ENCODE measurements around the gene GNG12. TPM values are rescaled to one million over a fixed set of nuclear protein-coding genes. Genes with fewer than 3 reads are reported as not detected.

GNG12 gene
- polyA plus RNA-seq, 4 donors: 98.5 to 138 (median 128) TPM

- DNase-seq (ENCODE audit: low read depth in 4 of 4, low spot score in 3 of 4): no peak
These were observed 73.6 kb downstream of the GNG12 start for GRCh38 chr1:67759692-67760029.

GRCh38 chr1:67759066-67759465, 74.2 kb downstream of the GNG12 start:
- no peak for DNase-seq (ENCODE audit: low read depth in 4 of 4, low spot score in 3 of 4)

- DNase-seq (ENCODE audit: low read depth in 4 of 4, low spot score in 3 of 4): no peak
These were observed 77.6 kb downstream of the GNG12 start for GRCh38 chr1:67755619-67756018.

- DNase-seq (ENCODE audit: low read depth in 4 of 4, low spot score in 3 of 4): no peak
These were observed 78.1 kb downstream of the GNG12 start for GRCh38 chr1:67755160-67755559.

- DNase-seq (ENCODE audit: low read depth in 4 of 4, low spot score in 3 of 4): no peak
These were observed 78.7 kb downstream of the GNG12 start for GRCh38 chr1:67754526-67754920.

- DNase-seq (ENCODE audit: low read depth in 4 of 4, low spot score in 3 of 4): no peak
These were observed 79.3 kb downstream of the GNG12 start for GRCh38 chr1:67753776-67754525.

GRCh38 chr1:67752306-67752705, 81.0 kb downstream of the GNG12 start:
- no peak for DNase-seq (ENCODE audit: low read depth in 4 of 4, low spot score in 3 of 4)

GRCh38 chr1:67750691-67751054, 82.6 kb downstream of the GNG12 start:
- no peak for DNase-seq (ENCODE audit: low read depth in 4 of 4, low spot score in 3 of 4)

- DNase-seq (ENCODE audit: low read depth in 4 of 4, low spot score in 3 of 4): no peak
These were observed 83.2 kb downstream of the GNG12 start for GRCh38 chr1:67749844-67750690.

GRCh38 chr1:67749263-67749843, 83.9 kb downstream of the GNG12 start:
- no peak for DNase-seq (ENCODE audit: low read depth in 4 of 4, low spot score in 3 of 4)

GRCh38 chr1:67748630-67749029, 84.6 kb downstream of the GNG12 start:
- no peak for DNase-seq (ENCODE audit: low read depth in 4 of 4, low spot score in 3 of 4)

- no peak for DNase-seq (ENCODE audit: low read depth in 4 of 4, low spot score in 3 of 4)
These were observed 85.4 kb downstream of the GNG12 start for GRCh38 chr1:67747671-67748546.

GRCh38 chr1:67745875-67746698, 87.2 kb downstream of the GNG12 start:
- no peak for DNase-seq (ENCODE audit: low read depth in 4 of 4, low spot score in 3 of 4)

GRCh38 chr1:67743072-67743725, 90.1 kb downstream of the GNG12 start:
- DNase-seq (ENCODE audit: low read depth in 4 of 4, low spot score in 3 of 4): no peak

GRCh38 chr1:67741736-67742135, 91.5 kb downstream of the GNG12 start:
- DNase-seq (ENCODE audit: low read depth in 4 of 4, low spot score in 3 of 4): no peak

GRCh38 chr1:67741121-67741520, 92.1 kb downstream of the GNG12 start:
- DNase-seq (ENCODE audit: low read depth in 4 of 4, low spot score in 3 of 4): no peak

GRCh38 chr1:67740543-67740942, 92.7 kb downstream of the GNG12 start:
- no peak for DNase-seq (ENCODE audit: low read depth in 4 of 4, low spot score in 3 of 4)

GRCh38 chr1:67739361-67739760, 93.9 kb downstream of the GNG12 start:
- DNase-seq (ENCODE audit: low read depth in 4 of 4, low spot score in 3 of 4): no peak

GRCh38 chr1:67738401-67738800, 94.9 kb downstream of the GNG12 start:
- DNase-seq (ENCODE audit: low read depth in 4 of 4, low spot score in 3 of 4): no peak
